DMS114 treated with DMSO at 0.1 percent for 48 hours (cell line): ENCODE measurements around the gene UNC13C.

ENCODE experiments used
- DNase-seq: peaks from one replicate; lab custom pipeline; 2025; ENCODE audit not compliant: unreplicated experiment; lab: John Stamatoyannopoulos, UW

Gene UNC13C

GRCh38 chr15:54017959-54018358 is 39.7 kb downstream of the UNC13C start:
- DNase-seq = no peak

- no peak for DNase-seq
Observed at GRCh38 chr15:54026258-54026657, 48.0 kb downstream of the UNC13C start.

DNA sequence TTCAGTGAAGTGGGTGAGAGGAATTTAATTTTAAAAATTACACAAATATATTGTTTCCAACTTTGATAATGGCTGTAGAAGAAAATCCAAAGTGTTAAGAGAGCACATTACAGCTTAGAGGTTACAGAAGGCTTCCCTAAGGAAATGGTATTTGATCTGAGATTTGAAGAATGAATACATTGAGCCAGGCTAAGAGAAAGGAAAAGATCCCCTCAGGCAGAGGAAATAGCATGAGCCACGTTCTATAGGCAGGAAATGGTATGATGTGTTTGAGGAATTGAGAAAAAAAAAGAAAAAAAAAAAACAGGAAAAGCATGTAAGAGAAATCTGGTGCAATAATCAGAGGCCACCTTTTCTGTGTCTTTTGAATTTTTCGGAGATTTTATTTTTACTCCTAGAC is 48.6 kb downstream of the UNC13C start:
- DNase-seq = no peak

DNA sequence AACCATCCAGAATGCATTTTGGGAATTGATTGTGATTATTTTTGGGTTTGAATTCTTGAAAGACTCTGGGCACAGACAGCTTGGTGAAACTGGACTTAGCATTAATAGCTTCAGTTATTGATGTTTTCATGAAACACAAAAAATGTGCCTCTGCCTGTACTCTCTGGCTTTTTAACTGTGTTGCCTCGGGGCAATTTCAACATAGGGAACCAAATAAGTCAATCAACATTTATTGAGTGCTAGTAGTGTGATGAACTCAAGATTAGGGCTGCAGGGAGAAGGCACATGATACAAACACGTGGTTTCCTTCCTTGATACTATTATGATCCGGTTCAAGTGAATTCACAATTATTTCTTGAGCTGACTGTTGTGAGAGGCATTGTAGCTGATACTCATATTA is 50.8 kb downstream of the UNC13C start:
- DNase-seq = no peak

DNA sequence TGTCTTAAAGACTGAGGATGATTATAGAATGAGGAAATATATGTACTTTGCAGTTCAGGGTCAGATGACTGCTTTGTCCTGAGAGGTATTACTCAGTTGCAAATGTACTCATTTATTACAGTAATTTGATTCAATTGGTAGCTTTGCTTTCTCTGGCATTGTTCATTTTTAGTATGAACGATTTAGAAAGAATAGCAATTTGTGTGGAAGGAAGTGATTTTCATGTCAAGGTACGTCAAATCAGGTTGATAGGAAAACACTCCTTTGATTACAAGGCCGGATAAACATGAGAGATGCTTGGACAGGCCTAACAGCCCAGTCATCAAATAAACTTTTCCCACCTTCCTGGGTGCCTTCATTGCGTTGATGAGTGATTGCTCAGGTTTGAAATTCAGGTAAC is 53.8 kb downstream of the UNC13C start:
- DNase-seq = no peak

GRCh38 chr15:54033356-54033860 is 55.2 kb downstream of the UNC13C start:
- no peak for DNase-seq

DNA sequence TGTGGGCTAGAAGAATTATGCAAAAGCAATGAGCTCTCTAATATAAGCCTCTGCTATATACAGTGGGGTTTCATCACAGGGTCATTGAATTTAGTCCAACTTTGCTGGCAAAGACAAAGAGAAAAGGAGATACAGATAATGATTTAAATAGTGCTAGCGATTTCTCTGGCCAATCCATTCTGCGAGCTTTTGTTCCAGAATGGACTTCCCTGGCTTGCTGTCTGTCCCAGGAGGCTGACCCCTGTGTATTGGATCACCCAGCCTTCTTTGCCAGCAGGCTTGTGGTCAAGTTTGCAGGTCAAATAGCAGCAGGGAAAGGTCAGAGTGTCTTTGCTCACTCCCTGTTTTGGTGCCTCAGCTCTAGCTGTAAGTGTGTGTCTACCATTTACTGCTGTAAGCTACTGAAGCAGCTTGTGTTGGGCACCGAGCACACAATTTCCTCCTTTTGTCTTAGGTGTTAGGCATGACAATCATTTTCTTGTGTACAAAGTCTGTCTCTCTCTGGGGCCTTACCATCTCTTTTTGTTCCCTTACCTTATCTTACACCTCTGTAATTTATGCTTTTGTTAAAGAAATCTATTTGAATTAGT is 55.7 kb downstream of the UNC13C start:
- DNase-seq = no peak

DNA sequence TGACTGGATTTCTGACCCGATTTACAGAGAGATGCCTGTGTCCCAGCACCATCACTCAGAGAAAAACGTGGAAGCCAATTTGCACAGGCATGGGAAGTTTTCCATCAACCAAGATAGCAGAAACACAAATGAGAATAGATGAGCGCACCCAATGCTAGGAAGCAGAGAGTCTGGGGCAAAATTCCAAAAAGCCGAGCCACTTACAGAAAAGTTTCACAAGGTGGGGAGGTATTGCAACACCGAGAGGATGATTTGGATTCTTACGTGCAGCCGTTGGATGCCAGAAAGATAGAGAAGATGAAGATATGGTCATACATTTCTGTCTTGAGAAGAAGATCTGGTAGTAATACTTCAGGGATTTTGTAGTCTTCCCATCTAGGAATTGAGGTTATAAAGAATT is 57.4 kb downstream of the UNC13C start:
- no peak for DNase-seq

- no peak for DNase-seq
Observed at GRCh38 chr15:54045397-54045796, 67.2 kb downstream of the UNC13C start.

- no peak for DNase-seq
Observed at GRCh38 chr15:54046093-54046492, 67.9 kb downstream of the UNC13C start.

DNA sequence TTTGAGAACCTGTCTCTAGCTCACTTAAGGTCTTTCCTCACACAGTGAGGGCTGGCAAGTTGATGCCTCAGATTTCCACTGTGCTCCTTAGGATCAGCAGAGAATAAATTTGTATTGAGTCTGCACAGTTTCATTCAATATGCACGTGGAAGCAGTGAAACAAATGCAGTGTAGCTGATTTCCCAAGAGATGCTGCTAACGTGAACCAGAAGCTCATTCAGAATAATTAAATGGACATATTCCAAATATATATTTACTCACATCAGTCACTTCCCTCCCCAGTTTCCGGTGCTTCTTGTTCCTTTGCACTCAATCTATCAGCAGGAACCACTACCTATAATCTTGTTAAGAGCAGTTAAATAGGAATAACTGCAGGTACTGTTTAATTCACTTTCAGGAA is 86.1 kb downstream of the UNC13C start:
- no peak for DNase-seq

GRCh38 chr15:54066403-54066802 is 88.2 kb downstream of the UNC13C start:
- DNase-seq = no peak

- peak; percentile 1 for DNase-seq
Observed at GRCh38 chr15:54082836-54083492, 104.7 kb downstream of the UNC13C start.

DNA sequence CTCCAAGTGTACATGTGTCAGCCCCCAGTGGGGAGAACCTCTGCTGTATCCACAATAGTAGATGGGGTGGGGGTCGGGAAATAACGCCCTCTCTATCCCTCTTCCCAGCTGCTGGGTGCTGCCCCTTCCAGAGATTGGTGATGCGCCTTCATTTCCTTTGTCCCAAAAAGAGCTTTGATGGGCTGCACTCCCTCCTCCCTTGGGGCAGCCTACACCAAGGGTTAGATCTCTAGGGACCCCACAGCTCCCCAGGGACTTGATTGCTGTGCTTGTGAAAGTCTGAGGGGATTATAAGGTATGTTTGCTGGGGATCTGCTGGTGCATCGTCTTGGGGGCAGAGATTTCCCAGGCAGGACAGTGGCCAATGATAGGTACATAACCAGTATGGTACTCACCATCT is 105.3 kb downstream of the UNC13C start:
- DNase-seq = no peak

DNA sequence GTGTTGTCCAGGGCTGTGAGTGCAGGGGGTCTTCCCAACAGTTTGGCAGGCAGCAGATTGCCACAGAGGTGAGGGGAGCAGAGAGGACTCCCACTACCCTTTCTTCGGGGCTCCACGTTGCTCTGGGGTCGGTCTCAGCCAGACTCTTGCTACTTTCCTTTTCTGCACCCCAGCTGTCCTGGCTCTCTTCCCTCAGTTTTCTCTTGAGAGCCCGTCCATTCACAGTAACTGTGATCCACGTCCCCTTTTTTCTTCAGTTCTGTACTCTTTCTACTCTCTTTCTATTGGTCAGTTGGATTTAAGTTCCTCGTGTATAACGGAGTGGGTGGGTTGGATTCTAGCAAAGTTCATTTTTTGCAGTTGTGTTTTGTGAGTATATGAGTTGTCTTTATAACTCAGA is 105.8 kb downstream of the UNC13C start:
- no peak for DNase-seq

- DNase-seq = no peak
Observed at GRCh38 chr15:54088837-54089236, 110.6 kb downstream of the UNC13C start.

DNA sequence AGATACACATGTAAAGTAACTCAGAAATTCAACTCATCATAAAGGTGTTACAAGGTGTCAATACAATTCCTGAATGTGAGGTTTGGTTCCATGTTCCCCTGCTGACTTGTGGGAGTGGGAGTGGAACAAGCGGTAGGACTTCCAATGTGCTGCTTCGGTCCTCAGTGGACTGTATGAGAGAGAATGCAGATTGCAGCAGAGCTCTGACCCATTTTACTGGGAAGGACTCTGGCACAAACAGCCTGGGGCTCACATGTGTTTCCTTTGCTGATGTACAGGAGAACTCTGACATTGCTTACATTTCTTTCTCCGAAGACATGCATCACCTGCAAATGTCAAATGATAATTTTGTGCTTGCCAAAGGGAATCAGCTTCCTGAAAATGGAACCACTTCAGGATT is 111.5 kb downstream of the UNC13C start:
- no peak for DNase-seq

DNA sequence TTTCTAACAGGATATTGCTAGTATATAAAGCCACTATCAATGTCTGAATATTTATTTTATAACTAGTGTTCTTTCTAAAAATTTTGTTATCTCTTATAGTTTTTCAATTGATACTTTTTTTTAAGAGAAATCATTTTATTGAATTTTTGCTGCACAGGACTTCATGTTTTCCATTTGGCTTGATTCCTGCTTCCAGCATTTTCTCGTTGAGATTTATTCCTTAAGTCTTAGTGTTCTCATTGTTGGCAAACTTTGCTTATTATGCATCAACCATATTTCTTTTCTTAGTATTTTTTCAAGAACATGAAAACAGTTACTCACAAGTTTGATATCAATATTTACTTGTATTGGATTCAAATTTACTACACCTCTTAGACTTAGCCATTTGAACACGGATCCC is 113.4 kb downstream of the UNC13C start:
- no peak for DNase-seq

GRCh38 chr15:54094661-54095060 is 116.4 kb downstream of the UNC13C start:
- DNase-seq = no peak

DNA sequence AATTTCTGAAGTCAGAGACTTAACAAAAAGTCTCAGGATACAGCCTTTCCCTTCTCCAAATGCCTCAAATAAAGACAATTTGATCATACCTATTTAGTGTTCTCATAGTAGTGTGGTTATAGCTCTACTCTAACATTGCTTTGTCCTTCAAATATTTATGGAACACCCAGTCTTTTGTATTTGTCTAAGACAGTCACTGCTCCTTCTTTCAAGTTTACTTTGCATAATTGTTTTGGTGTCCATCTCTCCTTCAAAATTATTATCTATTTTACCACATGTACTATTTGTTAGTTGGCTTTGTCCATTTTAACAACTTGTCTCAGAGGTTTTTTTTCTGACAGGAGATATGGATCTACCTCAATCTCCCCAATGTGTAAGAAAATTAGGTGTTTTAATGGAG is 118.8 kb downstream of the UNC13C start:
- no peak for DNase-seq

- no peak for DNase-seq
Observed at GRCh38 chr15:54099010-54099409, 120.8 kb downstream of the UNC13C start.

DNA sequence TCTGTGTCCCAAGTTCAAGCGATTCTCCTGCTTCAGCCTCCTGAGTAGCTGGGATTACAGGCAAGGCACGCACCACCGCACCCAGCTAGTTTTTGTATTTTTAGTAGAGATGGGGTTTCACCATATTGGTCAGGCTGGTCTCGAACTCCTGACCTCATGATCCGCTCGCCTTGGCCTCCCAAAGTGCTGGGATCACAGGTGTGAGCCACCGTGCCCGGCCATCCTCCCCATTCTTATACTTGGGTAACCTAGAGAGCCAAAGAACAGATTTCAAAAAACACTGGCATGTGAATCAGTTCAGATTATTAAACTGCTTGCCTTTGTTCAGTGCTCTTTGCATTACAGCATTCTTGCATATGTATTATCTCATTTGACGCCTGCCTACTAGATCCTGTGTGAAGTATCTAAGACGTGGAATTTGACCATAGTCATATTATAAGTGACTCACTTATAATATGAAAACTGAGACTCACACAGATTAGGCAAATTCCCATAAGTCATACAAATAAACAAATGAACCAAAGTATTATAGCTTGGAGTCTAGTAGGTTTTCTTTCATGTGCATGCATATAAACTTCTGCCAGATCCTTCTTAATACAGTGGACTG is 123.5 kb downstream of the UNC13C start:
- no peak for DNase-seq

DNA sequence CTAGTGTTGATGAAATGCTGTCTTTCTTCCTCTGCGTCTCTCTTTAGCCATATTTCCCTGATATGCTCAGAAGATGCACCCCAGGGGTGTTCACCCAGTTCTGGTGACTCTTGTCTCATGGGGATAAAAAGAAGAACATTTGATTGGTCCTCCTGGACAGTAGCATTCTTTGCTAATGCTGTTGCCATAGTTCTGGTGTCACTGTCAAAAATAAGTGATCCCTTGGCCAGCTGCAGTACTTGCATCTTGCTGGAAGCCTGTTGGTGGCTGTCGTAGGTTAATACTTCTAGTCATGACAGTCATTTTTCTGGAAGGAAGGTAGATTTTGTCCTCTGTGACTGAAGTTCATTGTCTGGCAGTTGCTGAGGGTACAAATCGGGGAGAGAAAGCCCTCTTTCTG is 124.5 kb downstream of the UNC13C start:
- no peak for DNase-seq
